NCI-H1105 treated with DMSO at 0.1 percent for 48 hours (cell line): ENCODE data around the gene SPEM2.

ENCODE experiments used
- DNase-seq: peaks from one replicate; lab custom pipeline; 2025; lab: John Stamatoyannopoulos, UW

The SPEM2 gene

GRCh38 chr17:7425316-7425715, at the start of gene SPEM2:
Gene SPEM2, plus strand, starts transcription at chr17:7425616. Its CDS starts 73 bp downstream, at chr17:7425689.
- DNase-seq: no peak

GRCh38 chr17:7379134-7379533, 46.3 kb upstream of the SPEM2 start:
- no peak for DNase-seq

GRCh38 chr17:7380321-7380720, 45.1 kb upstream of the SPEM2 start:
- DNase-seq: peak; percentile 87

GRCh38 chr17:7380855-7381683, 44.3 kb upstream of the SPEM2 start, which contains the start of gene TNK1:
Gene TNK1, plus strand, starts transcription at chr17:7381089. Its CDS starts 1,838 bp downstream, at chr17:7382927.
- DNase-seq: peak; percentile 20

- DNase-seq: no peak
Observed at GRCh38 chr17:7382901-7383300, 42.5 kb upstream of the SPEM2 start.

- no peak for DNase-seq
Observed at GRCh38 chr17:7383371-7383741, 42.1 kb upstream of the SPEM2 start.

- no peak for DNase-seq
Observed at GRCh38 chr17:7383742-7384488, 41.5 kb upstream of the SPEM2 start.

GRCh38 chr17:7384489-7385081, 40.8 kb upstream of the SPEM2 start:
- no peak for DNase-seq

GRCh38 chr17:7388856-7389255, 36.6 kb upstream of the SPEM2 start:
- DNase-seq: no peak

- no peak for DNase-seq
Observed at GRCh38 chr17:7389924-7390910, 35.2 kb upstream of the SPEM2 start.

- DNase-seq: no peak
Observed at GRCh38 chr17:7391307-7391706, 34.1 kb upstream of the SPEM2 start.

- no peak for DNase-seq
Observed at GRCh38 chr17:7392696-7393612, 32.5 kb upstream of the SPEM2 start.

GRCh38 chr17:7393613-7394451, 31.6 kb upstream of the SPEM2 start:
- peak; percentile 84 for DNase-seq

- peak; percentile 84 for DNase-seq
Observed at GRCh38 chr17:7394452-7395191, 30.8 kb upstream of the SPEM2 start, which contains the start of gene PLSCR3. Gene PLSCR3, minus strand, starts transcription at chr17:7394525. Its CDS starts 415 bp downstream, at chr17:7394110.

GRCh38 chr17:7396147-7396546, 29.3 kb upstream of the SPEM2 start:
- DNase-seq: no peak

GRCh38 chr17:7398612-7399011, 26.8 kb upstream of the SPEM2 start:
- no peak for DNase-seq

- DNase-seq: no peak
Observed at GRCh38 chr17:7403043-7403726, 22.2 kb upstream of the SPEM2 start.

GRCh38 chr17:7403727-7403976, 21.8 kb upstream of the SPEM2 start:
- DNase-seq: peak; percentile 91
